ENCODE data around the gene CA5A. TPM values are rescaled to one million over a fixed set of nuclear protein-coding genes. Genes with fewer than 3 reads are reported as not detected.
A peak's percentile ranks its signal among the peaks of the same experiment; 100 is the strongest.
"Not testable (repeated sequence)": the region's sequence is repeated elsewhere in the genome, so short reads cannot be mapped to it uniquely, and the experiment has no call there.

CA5A gene
- total RNA-seq, 4 donors from 2014 or later, result not detected

- DNase-seq (ENCODE audit: low spot score in 2 of 2), result no peak
- no peaks in the 10 kb centered on the region for H3K9me3 ChIP-seq
- H3K36me3 ChIP-seq, result no peaks in the 10 kb centered on the region
- WGBS, result 84% methylated on average over 12 of the region's 19 CpGs
- TF ChIP-seq, protein P1, sequence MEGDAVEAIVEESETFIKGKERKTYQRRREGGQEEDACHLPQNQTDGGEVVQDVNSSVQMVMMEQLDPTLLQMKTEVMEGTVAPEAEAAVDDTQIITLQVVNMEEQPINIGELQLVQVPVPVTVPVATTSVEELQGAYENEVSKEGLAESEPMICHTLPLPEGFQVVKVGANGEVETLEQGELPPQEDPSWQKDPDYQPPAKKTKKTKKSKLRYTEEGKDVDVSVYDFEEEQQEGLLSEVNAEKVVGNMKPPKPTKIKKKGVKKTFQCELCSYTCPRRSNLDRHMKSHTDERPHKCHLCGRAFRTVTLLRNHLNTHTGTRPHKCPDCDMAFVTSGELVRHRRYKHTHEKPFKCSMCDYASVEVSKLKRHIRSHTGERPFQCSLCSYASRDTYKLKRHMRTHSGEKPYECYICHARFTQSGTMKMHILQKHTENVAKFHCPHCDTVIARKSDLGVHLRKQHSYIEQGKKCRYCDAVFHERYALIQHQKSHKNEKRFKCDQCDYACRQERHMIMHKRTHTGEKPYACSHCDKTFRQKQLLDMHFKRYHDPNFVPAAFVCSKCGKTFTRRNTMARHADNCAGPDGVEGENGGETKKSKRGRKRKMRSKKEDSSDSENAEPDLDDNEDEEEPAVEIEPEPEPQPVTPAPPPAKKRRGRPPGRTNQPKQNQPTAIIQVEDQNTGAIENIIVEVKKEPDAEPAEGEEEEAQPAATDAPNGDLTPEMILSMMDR (IDR thresholded peaks at IDR 0.05), result no peak
- no peak for TF ChIP-seq POLR2AphosphoS5 (IDR thresholded peaks at IDR 0.05)
- TF ChIP-seq POLR2A (IDR thresholded peaks at IDR 0.05), result no peak
- TF ChIP-seq EP300 (IDR thresholded peaks at IDR 0.05), result no peak
- no peaks in the 10 kb centered on the region for H3K4me1 ChIP-seq
- H3K27me3 ChIP-seq, result peaks cover 52% of the 10 kb centered on the region
- H3K27ac ChIP-seq, result no peak overlapping the region
- no peak overlapping the region for H3K4me3 ChIP-seq
These were observed 58.3 kb downstream of the CA5A start for GRCh38 chr16:87877942-87878507.

DNA sequence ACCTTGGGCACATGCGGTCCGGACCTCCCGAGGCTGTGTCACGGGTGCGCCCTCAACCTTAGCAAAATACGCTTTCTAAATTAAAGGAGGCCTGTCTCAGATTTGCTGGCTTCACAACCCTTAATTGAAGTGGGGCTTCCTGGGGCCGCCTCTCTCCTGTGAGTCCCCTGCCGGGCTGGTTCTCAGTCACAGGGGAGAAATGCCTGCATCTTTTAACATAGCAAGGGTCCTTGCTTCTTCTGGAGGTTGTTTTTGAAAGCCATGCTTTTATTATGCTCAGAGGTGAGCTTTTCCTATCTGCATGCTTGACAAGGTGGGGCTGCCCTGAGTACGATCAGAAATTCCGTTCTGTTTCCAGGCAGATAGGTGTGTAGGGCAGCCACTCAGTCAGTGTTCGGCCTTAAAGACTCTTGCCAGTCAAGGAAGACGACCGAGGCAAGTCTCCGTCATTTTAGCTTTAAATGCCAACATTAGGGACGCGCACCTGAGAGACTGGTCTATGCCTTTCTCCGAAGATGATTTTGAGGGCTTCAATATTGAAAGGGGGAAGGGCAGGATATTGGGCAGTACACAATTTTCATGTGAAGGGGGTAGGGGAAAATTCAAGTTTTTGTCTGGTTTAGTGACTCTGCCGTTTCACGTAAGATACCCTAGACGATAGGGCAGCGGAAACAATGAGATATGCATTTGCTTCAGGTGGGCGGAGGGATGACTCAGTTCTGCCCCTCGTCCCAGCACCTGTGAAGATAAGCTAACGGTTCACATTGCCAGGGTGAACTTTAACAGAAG is 61.5 kb downstream of the CA5A start:
- 59% methylated on average over 24 of the region's 24 CpGs for WGBS
- H3K9me3 ChIP-seq, result no peaks in the 10 kb centered on the region
- peaks cover 8% of the 10 kb centered on the region for H3K4me1 ChIP-seq
- no peak overlapping the region for H3K4me3 ChIP-seq
- H3K27ac ChIP-seq, result no peak overlapping the region
- H3K27me3 ChIP-seq, result peaks cover 29% of the 10 kb centered on the region
- TF ChIP-seq, protein P1 (IDR thresholded peaks at IDR 0.05), result no peak
- TF ChIP-seq EP300 (IDR thresholded peaks at IDR 0.05) (no peak), POLR2A (IDR thresholded peaks at IDR 0.05) (no peak), POLR2AphosphoS5 (IDR thresholded peaks at IDR 0.05) (no peak)
- no peak for DNase-seq (ENCODE audit: low spot score in 2 of 2)
- no peaks in the 10 kb centered on the region for H3K36me3 ChIP-seq

GRCh38 chr16:87870418-87871291 is 65.7 kb downstream of the CA5A start:
- peaks cover 37% of the 10 kb centered on the region for H3K4me1 ChIP-seq
- not testable (repeated sequence) for H3K27ac ChIP-seq

GRCh38 chr16:87869879-87870417 is 66.4 kb downstream of the CA5A start:
- WGBS, result 83% methylated on average over 13 of the region's 18 CpGs
- not testable (repeated sequence) for H3K9me3 ChIP-seq; DNase-seq (ENCODE audit: low spot score in 2 of 2); H3K36me3 ChIP-seq; H3K4me3 ChIP-seq; H3K27ac ChIP-seq
- H3K4me1 ChIP-seq, result peaks cover 41% of the 10 kb centered on the region
- H3K27me3 ChIP-seq, result peaks cover 17% of the 10 kb centered on the region

More at GRCh38 chr16:87870418-87871291, 65.7 kb downstream of the CA5A start:
- WGBS, result 72% methylated on average over 19 of the region's 24 CpGs
- H3K9me3 ChIP-seq; H3K4me3 ChIP-seq; H3K36me3 ChIP-seq; DNase-seq (ENCODE audit: low spot score in 2 of 2): not testable (repeated sequence)
- H3K27me3 ChIP-seq, result peaks cover 20% of the 10 kb centered on the region

GRCh38 chr16:87869061-87869878 is 67.1 kb downstream of the CA5A start, which contains the start of gene SLC7A5:
Gene SLC7A5, minus strand, starts transcription at chr16:87869507. Its CDS starts 85 bp downstream, at chr16:87869422.
- DNase-seq (ENCODE audit: low spot score in 2 of 2); H3K36me3 ChIP-seq; H3K9me3 ChIP-seq: not testable (repeated sequence)
- WGBS, result 3% methylated on average over 8 of the region's 109 CpGs
- H3K27ac ChIP-seq, result peak within 1 kb of the TSS; percentile 38
- H3K4me3 ChIP-seq, result peak within 1 kb of the TSS; percentile 62
- H3K4me1 ChIP-seq, result peaks cover 42% of the 10 kb centered on the region
- peaks cover 17% of the 10 kb centered on the region for H3K27me3 ChIP-seq

DNA sequence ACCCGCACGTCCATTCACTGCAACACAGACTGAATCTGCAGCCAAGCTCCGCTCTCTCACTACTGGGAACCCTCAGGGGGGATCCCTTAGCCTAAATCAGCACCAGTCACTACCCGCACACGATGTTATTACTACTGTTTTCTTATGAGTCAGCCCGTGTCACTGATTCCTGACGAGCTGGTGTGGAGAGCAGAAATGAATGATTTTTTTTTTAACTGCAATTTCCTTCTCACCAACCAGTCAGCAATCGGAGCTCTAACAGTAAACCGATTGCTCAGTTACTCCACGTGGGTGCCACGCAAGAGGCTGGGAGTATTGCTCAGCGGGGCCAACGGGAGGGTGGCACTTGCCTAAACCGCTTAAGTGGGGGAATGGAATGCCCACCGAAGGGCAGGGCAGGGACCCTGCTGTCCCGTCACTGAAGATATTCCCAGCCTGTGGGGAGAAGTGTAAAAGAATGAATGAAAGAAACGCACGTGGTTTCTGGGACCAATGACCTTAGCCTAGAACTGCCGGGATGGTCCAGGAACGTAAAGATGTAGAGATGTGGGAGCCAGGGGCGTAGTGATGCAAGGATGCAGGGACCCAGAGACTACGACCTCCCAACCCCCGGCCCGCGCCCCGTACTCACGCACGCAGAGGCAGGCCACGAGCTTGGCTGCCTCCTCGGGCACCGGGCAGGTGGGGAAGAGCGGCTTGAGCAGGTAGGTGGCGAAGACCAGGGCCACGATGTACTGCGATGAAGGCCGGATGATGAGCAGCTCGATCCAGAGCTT is 67.9 kb downstream of the CA5A start:
- not testable (repeated sequence) for H3K36me3 ChIP-seq; H3K27ac ChIP-seq; H3K9me3 ChIP-seq; DNase-seq (ENCODE audit: low spot score in 2 of 2)
- 7% methylated on average over 31 of the region's 37 CpGs for WGBS
- peaks cover 46% of the 10 kb centered on the region for H3K4me1 ChIP-seq
- H3K27me3 ChIP-seq, result peaks cover 13% of the 10 kb centered on the region
- peak overlapping the region; percentile 62 for H3K4me3 ChIP-seq

- H3K27ac ChIP-seq; H3K27me3 ChIP-seq; H3K9me3 ChIP-seq; H3K36me3 ChIP-seq; H3K4me3 ChIP-seq; DNase-seq (ENCODE audit: low spot score in 2 of 2): not testable (repeated sequence)
- WGBS, result 65% methylated on average over 16 of the region's 16 CpGs
- peaks cover 56% of the 10 kb centered on the region for H3K4me1 ChIP-seq
These were observed 70.3 kb downstream of the CA5A start for GRCh38 chr16:87865902-87866555.

Data from suprapubic skin (tissue), 4 donors.